ENCODE measurements around the gene TSPOAP1. TPM values are rescaled to one million over a fixed set of nuclear protein-coding genes. Genes with fewer than 3 reads are reported as not detected.

Gene TSPOAP1
- polyA plus RNA-seq, 2 of the 4 experiments (the other 2 are of a cell fraction): not detected

GRCh38 chr17:58323366-58324055 is 5.1 kb downstream of the TSPOAP1 start:
- ChIA-PET CTCF (interaction anchor here (1.0 to 19.5 kb wide), 7 partner anchors 10 to 124 kb away, joined by 3 to 232 read pairs (median 4); partner anchors contain the start of gene RNF43), POLR2A (interaction anchor here (1.0 to 1.2 kb wide), 2 partner anchors 14 to 29 kb away, joined by 3 read pairs; partner anchors contain the start of gene SUPT4H1)
- 63% methylated on average over 7 of the region's 8 CpGs for WGBS (ENCODE audit: missing lambda C conversion rate)
- Histone ChIP-seq H3K27ac (no peak overlapping the region), H3K9me3 (no peaks in the 10 kb centered on the region), H3K4me2 (no peak overlapping the region), H3K4me3 (no peak overlapping the region), H3K4me1 (peaks cover 9% of the 10 kb centered on the region)
- FAIRE-seq: no peak
- DNase-seq (ENCODE audit: low read depth in 1 of 2, low spot score in 1 of 2): no peak
- no peak for TF ChIP-seq NFE2L2 (conservative IDR thresholded peaks at IDR 0.05; ENCODE audit: low read length)
- TF ChIP-seq MAX (IDR thresholded peaks at IDR 0.05): no peak
- no peak for TF ChIP-seq POLR2A (IDR thresholded peaks at IDR 0.05; ENCODE audit: low read length)
- no peak for TF ChIP-seq HOXB13 (CRISPR knock-in tag; IDR thresholded peaks at IDR 0.05; ENCODE audit: low read depth)
- no peak for TF ChIP-seq RFX5 (IDR thresholded peaks at IDR 0.05)
- no peak for TF ChIP-seq CEBPB (IDR thresholded peaks at IDR 0.05)
- no peak for TF ChIP-seq ELK1 (IDR thresholded peaks at IDR 0.05; ENCODE audit: low read depth, low read length)
- no peak for TF ChIP-seq NR3C1 (IDR thresholded peaks at IDR 0.05)
- no peak for TF ChIP-seq POLR2AphosphoS2 (conservative IDR thresholded peaks at IDR 0.05; ENCODE audit: low read length)
- no peak for TF ChIP-seq HOXB5 (CRISPR knock-in tag; IDR thresholded peaks at IDR 0.05)
- no peak for TF ChIP-seq CBX2 (IDR thresholded peaks at IDR 0.05; ENCODE audit: borderline replicate concordance, low read depth)
- TF ChIP-seq HDAC2 (IDR thresholded peaks at IDR 0.05): no peak
- TF ChIP-seq JUN (IDR thresholded peaks at IDR 0.05): no peak
- no peak for TF ChIP-seq PBX3 (IDR thresholded peaks at IDR 0.05)
- TF ChIP-seq TP53 (CRISPR knock-in tag; IDR thresholded peaks at IDR 0.05): no peak
- ATAC-seq: no peak

GRCh38 chr17:58322581-58323185 is 5.9 kb downstream of the TSPOAP1 start:
- CTCF ChIA-PET: interaction anchor here (1.0 to 19.5 kb wide), 10 partner anchors 10 to 254 kb away, joined by 3 to 232 read pairs (median 4); partner anchors contain the start of gene RNF43
- 83% methylated on average over 9 of the region's 9 CpGs for WGBS (ENCODE audit: missing lambda C conversion rate)
- no peak overlapping the region for H3K4me3 ChIP-seq
- peaks cover 12% of the 10 kb centered on the region for H3K4me1 ChIP-seq
- H3K4me2 ChIP-seq: no peak overlapping the region
- H3K27ac ChIP-seq: no peak overlapping the region
- FAIRE-seq: no peak
- TF ChIP-seq HEYL (CRISPR knock-in tag; IDR thresholded peaks at IDR 0.05) (no peak), HOXA7 (CRISPR knock-in tag; IDR thresholded peaks at IDR 0.05) (no peak)
- no peak for ATAC-seq
- POLR2A ChIA-PET: interaction anchor here (1.0 to 1.2 kb wide), 2 partner anchors 14 to 29 kb away, joined by 3 read pairs; partner anchors contain the start of gene SUPT4H1
- H3K9me3 ChIP-seq: no peaks in the 10 kb centered on the region
- no peak for DNase-seq (ENCODE audit: low read depth in 1 of 2, low spot score in 1 of 2)

GRCh38 chr17:58321571-58322525 is 6.7 kb downstream of the TSPOAP1 start:
- Histone ChIP-seq H3K9me3 (no peaks in the 10 kb centered on the region), H3K4me1 (peaks cover 14% of the 10 kb centered on the region), H3K27ac (no peak overlapping the region), H3K4me2 (no peak overlapping the region), H3K4me3 (no peak overlapping the region)
- ATAC-seq (no peak), FAIRE-seq (no peak), DNase-seq (ENCODE audit: low read depth in 1 of 2, low spot score in 1 of 2) (no peak)
- POLR2A ChIA-PET: no interaction called here
- TF ChIP-seq ZFP36 (IDR thresholded peaks at IDR 0.05; ENCODE audit: borderline replicate concordance, partially characterized antibody) (peak; percentile 36), CEBPB (IDR thresholded peaks at IDR 0.05) (no peak), HOXB13 (CRISPR knock-in tag; IDR thresholded peaks at IDR 0.05; ENCODE audit: low read depth) (no peak), KDM5A (IDR thresholded peaks at IDR 0.05) (no peak)
- WGBS (ENCODE audit: missing lambda C conversion rate): 84% methylated on average over 18 of the region's 18 CpGs
- CTCF ChIA-PET: interaction anchor here (0.9 to 19.5 kb wide), 8 partner anchors 11 to 255 kb away, joined by 3 to 232 read pairs (median 4); partner anchors contain the start of gene RNF43
